Activated CD4-positive, alpha-beta T cell treated with anti-CD3 and anti-CD28 coated beads for 36 hours (primary cell): Measurements from ENCODE around the gene LRRC45. TPM values are rescaled to one million over a fixed set of nuclear protein-coding genes. Genes with fewer than 3 reads are reported as not detected.

Source experiments
- ATAC-seq: fragments of 200-7000 bp; cut with Tn5 transposase; one replicate; pipeline ENCODE4 v1.10.0; 2021; ENCODE audit warnings: mild to moderate bottlenecking, moderate library complexity
- CTCF ChIA-PET: fragments of 350-600 bp; sonication (Branson Sonifier 250); formaldehyde crosslinking; loops from one replicate; lab custom pipeline; 2021; ENCODE audit warnings: antibody characterized with exemption; lab: Charles Lee
- POLR2A ChIA-PET: fragments of 350-600 bp; sonication (Branson Sonifier 250); formaldehyde crosslinking; loops from one replicate; lab custom pipeline; 2021; ENCODE audit warnings: antibody characterized with exemption, inconsistent platforms; lab: Charles Lee
- DNase-seq: peaks from one replicate; pipeline ENCODE4 v3.0.0-alpha.2; 2020
- H3K27ac Mint-ChIP-seq: one replicate; pipeline ENCODE4 v1.8.0; 2021; ENCODE audit warnings: mixed read lengths
- H3K27me3 Mint-ChIP-seq: one replicate; pipeline ENCODE4 v1.8.0; 2021; ENCODE audit warnings: mixed read lengths
- H3K36me3 Mint-ChIP-seq: one replicate; pipeline ENCODE4 v1.8.0; 2021; ENCODE audit warnings: low read depth, mixed read lengths
- H3K4me1 Mint-ChIP-seq: one replicate; pipeline ENCODE4 v1.8.0; 2021; ENCODE audit warnings: mixed read lengths
- H3K4me3 Mint-ChIP-seq: one replicate; pipeline ENCODE4 v1.8.0; 2021; ENCODE audit warnings: mild to moderate bottlenecking, moderate library complexity, mixed read lengths
- H3K9me3 Mint-ChIP-seq: one replicate; pipeline ENCODE4 v1.8.0; 2021; ENCODE audit warnings: low read depth, mixed read lengths
- intact Hi-C, 2 experiments: fragments of 100-400 bp; cut with DNase I in 1 of 2; cut with micrococcal nuclease in 1 of 2; formaldehyde crosslinking; loops; one replicate each; pipeline versions ENCODE4 v1.14.2 to v1.15.1; 2022 to 2024; cut with DNase I, micrococcal nuclease
- total RNA-seq, 2 experiments: library from RNA; stranded (reverse); gene quantifications; one replicate each; pipeline ENCODE4 v1.2.3, GENCODE V29; 2021

LRRC45 gene
- total RNA-seq, 2 experiments from 2014 or later = 17.6 to 20.6 TPM

GRCh38 chr17:82004517-82005455 lies 18.3 kb upstream of the LRRC45 start:
- Mint-ChIP-seq H3K27ac (no peak overlapping the region), H3K27me3 (no peaks in the 10 kb centered on the region), H3K36me3 (no peaks in the 10 kb centered on the region), H3K4me1 (no peaks in the 10 kb centered on the region), H3K9me3 (no peaks in the 10 kb centered on the region), H3K4me3 (no peak overlapping the region)
- intact Hi-C loops = no loop called here
- ATAC-seq (no peak), DNase-seq (no peak)
- POLR2A ChIA-PET = no interaction called here
- CTCF ChIA-PET = interaction anchor here (0.7 kb wide), 2 partner anchors 49 to 349 kb away, joined by 3 read pairs; no protein-coding TSS in a partner anchor

- no peaks in the 10 kb centered on the region for H3K9me3 Mint-ChIP-seq
- no peaks in the 10 kb centered on the region for H3K4me1 Mint-ChIP-seq
- no peaks in the 10 kb centered on the region for H3K27me3 Mint-ChIP-seq
- no peak overlapping the region for H3K4me3 Mint-ChIP-seq
- H3K36me3 Mint-ChIP-seq = no peaks in the 10 kb centered on the region
- POLR2A ChIA-PET = no interaction called here
- H3K27ac Mint-ChIP-seq = peak overlapping the region; percentile 55
- intact Hi-C loops = no loop called here
- CTCF ChIA-PET = interaction anchor here (0.5 to 0.7 kb wide), 2 partner anchors 17 to 50 kb away, joined by 3 read pairs; partner anchors contain the start of genes CENPX and LRRC45
- ATAC-seq = no peak
- no peak for DNase-seq
Observed at GRCh38 chr17:82005701-82006348, 17.3 kb upstream of the LRRC45 start.

- POLR2A ChIA-PET = no interaction called here
- intact Hi-C loops = no loop called here
- Mint-ChIP-seq H3K4me3 (no peak overlapping the region), H3K4me1 (no peaks in the 10 kb centered on the region), H3K27me3 (no peaks in the 10 kb centered on the region), H3K9me3 (no peaks in the 10 kb centered on the region), H3K36me3 (no peaks in the 10 kb centered on the region), H3K27ac (no peak overlapping the region)
- CTCF ChIA-PET = no interaction called here
- ATAC-seq (no peak), DNase-seq (no peak)
Observed at GRCh38 chr17:82006468-82007227, 16.5 kb upstream of the LRRC45 start.

- Mint-ChIP-seq H3K27me3 (no peaks in the 10 kb centered on the region), H3K36me3 (no peaks in the 10 kb centered on the region), H3K9me3 (no peaks in the 10 kb centered on the region), H3K4me3 (no peak overlapping the region), H3K4me1 (no peaks in the 10 kb centered on the region), H3K27ac (no peak overlapping the region)
- ChIA-PET CTCF (no interaction called here), POLR2A (no interaction called here)
- DNase-seq (no peak), ATAC-seq (no peak)
- intact Hi-C loops = no loop called here
Observed at GRCh38 chr17:82007228-82007494, 15.9 kb upstream of the LRRC45 start.

- Mint-ChIP-seq H3K27me3 (no peaks in the 10 kb centered on the region), H3K4me3 (no peak overlapping the region), H3K4me1 (no peaks in the 10 kb centered on the region), H3K27ac (no peak overlapping the region), H3K36me3 (no peaks in the 10 kb centered on the region), H3K9me3 (no peaks in the 10 kb centered on the region)
- DNase-seq = no peak
- ChIA-PET CTCF (no interaction called here), POLR2A (no interaction called here)
- intact Hi-C loops = no loop called here
- no peak for ATAC-seq
Observed at GRCh38 chr17:82007495-82008257, 15.4 kb upstream of the LRRC45 start.

- ChIA-PET POLR2A (no interaction called here), CTCF (no interaction called here)
- H3K27ac Mint-ChIP-seq = no peak overlapping the region
- no peaks in the 10 kb centered on the region for H3K27me3 Mint-ChIP-seq
- DNase-seq = no peak
- no peaks in the 10 kb centered on the region for H3K36me3 Mint-ChIP-seq
- no peaks in the 10 kb centered on the region for H3K4me1 Mint-ChIP-seq
- intact Hi-C loops = no loop called here
- no peak overlapping the region for H3K4me3 Mint-ChIP-seq
- ATAC-seq = no peak
- H3K9me3 Mint-ChIP-seq = no peaks in the 10 kb centered on the region
Observed at GRCh38 chr17:82008258-82008940, 14.7 kb upstream of the LRRC45 start.

GRCh38 chr17:82008941-82009405 lies 14.1 kb upstream of the LRRC45 start:
- Mint-ChIP-seq H3K4me3 (no peak overlapping the region), H3K27me3 (no peaks in the 10 kb centered on the region), H3K4me1 (no peaks in the 10 kb centered on the region), H3K9me3 (no peaks in the 10 kb centered on the region), H3K27ac (no peak overlapping the region), H3K36me3 (no peaks in the 10 kb centered on the region)
- POLR2A ChIA-PET = no interaction called here
- intact Hi-C loops = no loop called here
- no peak for DNase-seq
- no peak for ATAC-seq
- CTCF ChIA-PET = interaction anchor here (0.5 kb wide), 1 partner anchor 62 kb away, joined by 3 read pairs; no protein-coding TSS in a partner anchor

GRCh38 chr17:82009413-82009812 lies 13.7 kb upstream of the LRRC45 start:
- Mint-ChIP-seq H3K36me3 (no peaks in the 10 kb centered on the region), H3K9me3 (no peaks in the 10 kb centered on the region), H3K4me1 (no peaks in the 10 kb centered on the region), H3K27me3 (no peaks in the 10 kb centered on the region), H3K27ac (no peak overlapping the region), H3K4me3 (no peak overlapping the region)
- intact Hi-C loops = no loop called here
- CTCF ChIA-PET = interaction anchor here (0.5 kb wide), 1 partner anchor 62 kb away, joined by 3 read pairs; no protein-coding TSS in a partner anchor
- ATAC-seq (no peak), DNase-seq (no peak)
- POLR2A ChIA-PET = no interaction called here

- no peaks in the 10 kb centered on the region for H3K9me3 Mint-ChIP-seq
- H3K27me3 Mint-ChIP-seq = no peaks in the 10 kb centered on the region
- H3K36me3 Mint-ChIP-seq = no peaks in the 10 kb centered on the region
- H3K4me3 Mint-ChIP-seq = no peak overlapping the region
- no peak overlapping the region for H3K27ac Mint-ChIP-seq
- H3K4me1 Mint-ChIP-seq = no peaks in the 10 kb centered on the region
- ATAC-seq (no peak), DNase-seq (no peak)
- ChIA-PET CTCF (interaction anchor here (0.6 kb wide), 2 partner anchors 10 to 130 kb away, joined by 3 read pairs; no protein-coding TSS in a partner anchor), POLR2A (interaction anchor here (0.6 kb wide), 1 partner anchor 32 kb away, joined by 5 read pairs; no protein-coding TSS in a partner anchor)
- intact Hi-C loops = no loop called here
Observed at GRCh38 chr17:82010575-82011525, 12.3 kb upstream of the LRRC45 start.
